Colon (tissue), 2 donors: ENCODE results near the gene CLCN6.

Experiments used
- FAIRE-seq: peaks from 2 replicates; lab custom pipeline; 2012; peaks lifted over from hg19 to GRCh38; lab: Jason Lieb, UNC
- donor health status: control.
- donor health status: control.

CLCN6 gene

DNA sequence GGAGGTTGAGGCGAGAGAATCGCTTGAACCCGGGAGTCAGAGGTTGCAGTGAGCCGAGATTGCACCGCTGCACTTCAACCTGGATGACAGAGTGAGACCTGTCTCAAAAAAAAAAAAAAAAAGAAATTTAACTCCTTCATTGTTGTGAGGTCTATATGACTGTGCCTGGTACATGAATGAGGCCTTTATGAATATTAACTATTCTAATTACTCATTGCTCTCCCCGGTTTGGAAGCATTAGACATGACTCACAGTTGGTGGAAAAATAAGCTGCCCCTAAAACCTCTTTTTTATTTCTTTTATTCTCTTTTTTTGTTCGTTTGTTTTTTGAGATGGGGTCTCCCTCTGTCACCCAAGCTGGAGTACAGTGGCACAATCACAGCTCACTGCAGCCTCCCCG lies 49.4 kb downstream of the CLCN6 start:
- FAIRE-seq, result no peak

DNA sequence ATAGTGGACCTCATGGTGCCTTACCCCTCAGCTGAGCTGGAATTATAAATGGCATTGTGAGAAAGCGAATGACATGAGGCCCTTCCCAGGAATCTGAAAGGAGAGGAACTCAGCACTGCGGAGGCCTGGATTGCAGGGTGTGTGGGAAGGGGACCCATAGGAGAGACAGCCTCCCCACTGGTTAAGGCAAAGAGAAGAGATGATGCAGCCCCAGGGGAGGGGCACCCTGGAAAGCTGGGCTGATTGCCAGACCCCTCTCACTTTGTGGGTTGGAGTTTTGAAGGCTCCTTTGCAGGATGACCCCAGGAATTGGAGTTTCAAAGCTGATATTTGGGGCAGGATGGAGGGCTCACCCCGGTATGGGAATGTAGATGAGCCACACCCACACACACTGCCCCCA lies 50.7 kb downstream of the CLCN6 start:
- FAIRE-seq, result no peak

DNA sequence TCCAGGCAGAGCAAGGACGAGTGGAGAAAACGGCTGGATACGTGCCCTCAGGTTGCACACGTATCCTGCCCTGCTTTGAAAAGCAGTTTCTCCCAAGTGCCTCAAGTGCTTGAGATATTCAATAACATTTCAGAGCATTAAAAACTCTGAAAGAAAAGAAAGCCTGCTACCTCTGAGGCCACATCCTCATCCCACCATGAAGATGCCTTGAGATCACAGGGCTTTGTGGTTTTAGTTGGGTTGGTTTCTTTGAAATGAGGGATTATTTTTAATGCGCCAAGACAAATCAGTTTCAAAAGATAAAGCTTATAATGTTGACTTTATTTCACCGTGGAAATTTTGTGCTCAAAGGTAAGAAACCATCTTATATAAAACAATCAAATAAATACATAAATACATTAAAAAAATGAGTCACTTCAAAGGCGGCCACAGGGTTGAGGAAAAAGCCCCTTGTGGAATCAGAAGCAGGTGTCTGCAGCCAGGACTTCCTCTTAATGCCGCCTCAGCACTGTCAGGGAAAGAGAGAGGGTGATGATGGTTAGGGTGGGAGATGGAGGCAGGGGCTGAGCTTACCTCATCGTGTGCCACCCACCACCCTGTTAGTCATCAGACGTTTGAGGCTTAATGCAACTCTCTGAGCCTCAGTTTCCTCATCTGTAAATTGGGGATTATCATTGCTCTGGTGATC lies 51.3 kb downstream of the CLCN6 start:
- no peak for FAIRE-seq

DNA sequence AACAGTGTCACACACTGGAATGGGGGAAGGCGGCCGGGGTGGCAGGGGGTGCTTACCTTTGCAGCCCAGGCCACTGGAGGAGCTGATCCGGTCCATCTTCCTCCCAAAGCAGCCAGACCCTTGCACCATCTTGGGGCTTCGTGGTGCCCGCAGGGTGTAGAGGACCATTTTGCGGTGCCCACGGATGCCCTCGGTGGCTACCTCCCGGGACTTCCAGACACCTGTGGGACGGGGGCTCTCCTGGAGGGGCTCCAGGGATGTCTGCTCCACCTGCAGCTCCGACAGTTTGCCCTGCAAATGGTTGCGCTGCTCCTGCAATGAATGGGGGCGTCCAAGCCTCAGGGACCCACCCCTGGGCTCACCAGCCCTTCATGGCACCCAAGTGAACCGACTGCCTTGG lies 52.2 kb downstream of the CLCN6 start:
- FAIRE-seq, result no peak

DNA sequence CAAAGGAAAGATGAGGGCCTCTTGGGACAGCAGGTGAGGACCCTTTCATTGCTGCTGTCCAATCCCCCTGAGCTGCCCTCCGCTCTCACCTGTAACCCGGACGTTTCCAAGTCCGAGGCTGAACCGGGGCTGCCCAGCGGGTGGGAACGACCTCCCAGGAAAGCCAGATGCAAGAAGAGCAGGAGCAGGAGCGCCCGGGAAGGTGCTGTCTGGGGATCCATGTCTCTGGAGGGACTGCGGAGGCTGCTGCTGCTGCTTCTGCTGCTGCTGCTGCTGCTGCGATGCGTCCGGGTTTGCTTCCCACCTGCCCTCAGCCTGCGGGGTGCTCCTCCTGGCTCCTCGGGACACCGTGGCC lies 52.6 kb downstream of the CLCN6 start, which contains the start of gene NPPB:
Gene NPPB, minus strand, starts transcription at position 333 of the 355 bp plus-strand sequence. Its CDS starts 112 bp downstream, at position 221.
- no peak for FAIRE-seq

DNA sequence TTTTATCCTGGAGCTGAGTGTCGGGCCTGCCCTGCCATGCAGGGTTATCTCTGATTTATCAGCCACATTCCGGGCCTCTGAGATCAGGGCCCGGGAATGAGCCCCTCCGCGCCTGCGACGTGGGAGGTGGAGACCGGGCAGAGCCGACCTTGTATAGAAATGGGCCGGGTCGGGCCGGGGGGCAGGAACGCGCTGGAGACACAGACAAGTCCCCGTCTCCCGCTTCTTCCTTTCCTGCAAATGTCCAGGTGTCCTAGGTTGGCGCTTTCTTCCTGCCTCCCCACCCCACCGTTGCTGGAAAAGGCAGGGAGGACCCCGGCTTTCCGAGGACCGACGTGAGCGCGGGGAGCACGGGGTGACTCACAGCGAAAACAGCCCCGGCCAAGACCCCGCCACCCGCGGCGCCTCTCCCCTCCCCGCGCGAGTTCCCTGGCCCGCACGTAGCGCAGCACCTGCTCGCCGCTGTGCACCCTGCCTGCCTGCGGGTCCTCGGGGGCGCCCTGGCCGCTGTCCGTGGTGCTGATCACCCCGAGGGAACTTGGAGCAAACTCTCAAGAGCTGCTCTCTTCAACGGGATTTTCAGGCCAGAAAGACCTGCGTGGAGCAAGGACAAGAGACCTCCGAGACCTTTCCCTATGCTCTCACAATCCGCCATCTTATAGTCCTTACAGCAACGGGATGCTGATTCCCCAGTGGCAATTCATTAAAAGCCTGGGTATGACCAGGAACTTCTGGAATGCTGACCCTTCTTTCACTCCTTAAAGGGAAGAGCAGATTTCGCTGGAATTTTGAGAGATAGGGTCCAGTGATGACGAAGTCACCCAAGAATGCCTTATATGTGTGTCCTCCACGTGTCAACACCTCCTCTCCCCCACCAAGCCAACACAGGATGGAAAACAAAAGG lies 53.2 kb downstream of the CLCN6 start:
- FAIRE-seq, result no peak

DNA sequence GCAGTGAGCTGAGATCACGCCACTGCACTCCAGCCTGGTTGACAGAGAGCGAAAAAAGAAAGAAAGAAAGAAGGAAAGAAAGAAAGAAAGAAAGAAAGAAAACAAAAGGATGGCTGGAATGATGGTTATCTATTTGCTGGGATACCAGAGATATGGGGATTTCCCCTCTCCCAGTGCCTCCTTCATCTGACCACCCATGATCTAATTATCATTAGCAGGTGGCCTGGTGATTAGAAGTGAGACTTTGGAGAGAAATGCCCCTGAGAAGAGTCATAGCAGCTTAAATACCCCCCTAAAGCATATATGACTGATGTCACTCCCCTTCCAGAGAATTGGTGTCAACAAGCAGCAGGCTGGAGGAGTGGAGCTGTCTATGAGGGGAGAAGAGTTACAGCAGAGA lies 54.1 kb downstream of the CLCN6 start:
- no peak for FAIRE-seq

DNA sequence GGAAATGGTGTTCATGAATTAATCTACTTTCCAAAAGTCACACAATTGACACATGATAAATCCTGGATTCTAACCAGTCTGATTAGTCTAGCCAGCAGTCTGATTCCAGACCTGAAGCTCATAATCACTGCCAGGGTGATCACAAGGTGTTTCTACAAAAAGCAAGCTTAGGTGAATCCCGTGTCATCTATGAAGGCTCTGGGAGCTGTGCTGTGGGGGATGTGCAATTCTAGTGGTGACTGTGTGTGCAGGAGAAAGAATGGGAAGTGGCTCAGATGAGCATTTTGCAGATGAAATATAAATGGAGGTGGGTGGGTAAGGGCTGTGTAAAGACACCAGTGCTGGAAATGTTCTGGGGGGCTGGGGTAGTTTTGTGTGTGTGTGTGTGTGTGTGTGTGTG lies 54.6 kb downstream of the CLCN6 start:
- FAIRE-seq, result no peak

DNA sequence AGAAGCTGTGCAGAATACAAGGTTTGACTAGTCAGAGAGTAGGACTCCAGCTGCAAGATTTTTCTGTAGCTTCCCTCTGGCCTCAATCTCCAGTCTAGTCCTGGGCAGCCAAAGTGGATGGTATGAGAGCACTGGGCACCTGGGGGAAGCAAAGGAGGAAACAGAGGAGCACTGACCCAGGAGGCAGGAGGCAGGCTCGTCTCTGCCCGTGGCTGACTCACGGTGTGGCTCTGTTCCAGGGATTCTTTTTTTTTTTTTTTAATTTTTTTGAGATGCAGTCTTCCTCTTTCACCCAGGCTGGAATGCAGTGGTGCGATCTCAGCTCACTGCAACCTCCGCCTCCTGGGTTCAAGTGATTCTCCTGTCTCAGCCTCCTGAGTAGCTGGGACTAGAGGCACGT lies 56.9 kb downstream of the CLCN6 start:
- FAIRE-seq, result no peak

DNA sequence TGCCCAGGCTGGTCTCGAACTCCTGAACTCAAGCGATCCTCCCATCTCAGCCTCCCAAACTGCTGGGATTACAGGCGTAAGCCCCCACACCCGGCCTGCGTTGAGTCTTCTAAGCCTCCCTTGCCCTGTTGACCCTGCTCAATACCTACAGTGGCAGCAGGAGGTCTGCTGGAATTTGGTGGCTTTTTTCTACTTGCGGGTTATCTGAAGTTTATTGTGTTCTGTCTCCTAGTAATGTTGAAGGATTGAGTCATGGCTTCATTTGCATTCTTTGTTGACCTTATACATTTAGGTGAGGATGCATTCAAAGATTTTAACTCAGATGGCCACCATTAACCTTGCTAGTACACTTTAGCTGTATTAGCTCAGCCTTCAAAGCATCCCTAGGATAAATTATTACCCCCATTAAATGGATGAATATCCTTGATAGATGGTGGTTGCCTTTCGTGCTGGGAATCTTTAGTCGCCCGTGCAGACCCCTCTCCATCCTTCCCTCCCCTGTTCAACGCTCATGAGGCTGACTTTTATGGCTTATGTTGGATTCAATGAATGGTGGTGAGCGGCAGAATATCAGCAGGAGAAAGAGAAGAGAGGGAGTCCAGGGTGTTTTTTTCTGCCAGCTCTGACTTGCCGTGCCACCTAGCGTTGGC lies 62.5 kb downstream of the CLCN6 start:
- no peak for FAIRE-seq

DNA sequence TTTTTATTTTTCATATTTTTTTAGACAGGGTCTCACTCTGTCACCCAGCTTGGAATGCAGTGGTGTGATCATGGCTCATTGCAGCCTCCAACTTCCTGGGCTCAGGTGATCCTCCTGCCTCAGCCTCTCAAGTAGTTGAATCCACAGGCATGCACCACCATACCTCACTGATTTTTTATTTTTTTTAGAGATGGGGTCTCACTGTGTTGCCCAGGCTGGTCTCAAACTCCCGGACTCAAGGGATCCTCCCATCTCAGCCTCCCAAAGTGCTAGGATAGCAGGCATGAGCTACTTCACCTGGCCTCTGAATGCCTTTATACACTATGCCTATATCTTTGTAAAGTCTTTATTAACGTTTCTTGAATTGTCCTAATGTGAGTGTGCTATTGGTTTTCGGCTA lies 63.1 kb downstream of the CLCN6 start:
- no peak for FAIRE-seq

DNA sequence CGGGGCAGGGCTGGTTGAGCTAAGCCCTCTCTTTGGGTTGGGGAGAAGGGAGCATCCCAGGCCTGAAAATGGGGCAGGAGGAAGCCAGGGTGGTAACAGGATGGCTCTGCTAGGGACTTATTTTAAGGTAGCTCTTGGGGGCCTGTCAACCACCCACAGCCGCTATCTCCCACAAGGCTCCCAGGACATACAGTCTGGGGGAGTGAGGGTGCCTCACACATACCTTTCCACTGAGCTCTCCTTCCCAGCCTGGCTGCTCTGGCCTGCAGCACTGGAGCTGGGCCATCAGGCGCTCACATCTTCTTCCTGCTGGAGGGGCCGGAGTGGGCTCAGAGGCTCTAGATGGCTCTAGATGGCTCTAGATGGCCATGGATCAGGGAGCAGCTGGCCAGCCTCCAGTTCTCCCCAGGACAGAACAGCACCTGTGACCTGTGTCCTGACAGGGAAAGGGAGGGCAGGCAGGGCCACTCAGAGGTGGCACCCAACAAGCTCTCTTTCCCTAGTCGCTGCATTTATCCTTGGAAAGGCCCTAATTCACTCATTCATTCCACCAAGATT lies 63.7 kb downstream of the CLCN6 start:
- no peak for FAIRE-seq

DNA sequence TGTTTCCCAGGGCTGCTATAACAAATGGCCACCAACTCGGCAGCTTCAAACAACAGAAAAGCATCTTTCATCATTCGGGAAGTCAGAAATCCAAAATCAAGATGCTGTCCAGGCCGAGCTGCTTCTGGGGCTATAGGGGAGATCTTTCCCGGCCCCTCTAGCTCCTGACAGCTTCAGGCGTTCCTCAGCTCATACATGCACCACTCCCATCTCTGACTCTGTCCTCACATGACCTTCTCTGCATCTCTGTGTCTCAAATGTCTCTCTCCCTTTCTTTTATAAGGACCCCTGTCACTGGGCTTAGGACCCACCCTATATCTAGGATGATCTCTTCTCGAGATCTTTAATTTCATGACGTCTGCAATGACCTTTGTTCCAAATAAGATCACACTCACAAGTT lies 66.6 kb downstream of the CLCN6 start:
- FAIRE-seq, result no peak

DNA sequence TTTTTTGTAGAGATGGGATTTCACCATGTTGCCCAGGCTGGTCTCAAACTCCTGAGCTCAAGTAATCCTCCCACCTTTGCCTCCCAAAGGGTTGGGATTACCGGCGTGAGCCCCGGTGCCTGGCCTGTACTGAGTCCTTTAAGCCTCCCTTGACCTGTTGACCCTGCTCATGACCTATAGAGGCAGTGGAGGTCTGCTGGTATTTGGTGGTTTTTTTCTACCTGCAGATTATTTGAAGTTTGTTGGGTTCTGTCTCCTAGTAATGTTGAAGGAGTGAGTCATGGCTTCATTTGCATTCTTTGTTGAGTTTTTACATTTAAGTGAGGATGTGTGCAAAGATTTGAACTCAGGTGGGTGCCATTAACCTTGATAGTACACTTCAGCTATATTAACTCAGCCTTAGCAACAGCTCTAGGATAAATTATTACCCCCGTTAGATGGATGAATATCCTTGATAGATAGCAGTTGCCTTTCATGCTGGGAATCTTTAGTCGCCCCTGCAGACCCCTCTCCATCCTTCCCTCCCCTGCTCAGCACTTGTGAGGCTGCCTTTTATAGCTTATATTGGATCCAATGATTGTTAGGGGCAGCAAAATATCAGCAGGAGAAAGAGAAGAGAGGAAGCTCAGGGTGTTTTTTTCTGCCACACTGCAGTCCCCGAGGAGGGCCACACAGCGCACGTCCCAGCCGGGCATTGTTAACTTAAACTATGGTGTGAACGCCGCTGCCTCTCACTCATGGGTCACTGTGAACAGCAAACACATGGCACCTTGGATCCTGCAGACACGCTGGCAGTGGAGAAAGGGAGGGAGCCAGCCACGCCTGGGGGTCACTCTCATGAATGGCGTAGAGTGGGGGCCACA lies 67.6 kb downstream of the CLCN6 start:
- FAIRE-seq, result no peak

DNA sequence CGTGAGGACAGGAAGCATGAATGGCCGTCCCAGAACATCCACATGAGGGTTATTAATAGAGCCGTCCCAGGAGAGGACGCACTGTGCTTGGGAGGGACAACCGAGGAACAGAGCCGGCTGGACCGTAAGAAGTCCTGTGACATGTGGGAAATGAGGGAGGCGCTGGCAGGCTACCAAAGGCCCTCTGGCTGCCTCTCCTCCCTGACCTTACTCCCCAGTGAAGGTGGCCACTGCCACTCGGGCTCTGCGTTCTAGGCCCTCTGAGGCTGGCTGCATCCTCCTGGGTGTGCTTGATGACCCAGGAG lies 68.2 kb downstream of the CLCN6 start:
- no peak for FAIRE-seq

DNA sequence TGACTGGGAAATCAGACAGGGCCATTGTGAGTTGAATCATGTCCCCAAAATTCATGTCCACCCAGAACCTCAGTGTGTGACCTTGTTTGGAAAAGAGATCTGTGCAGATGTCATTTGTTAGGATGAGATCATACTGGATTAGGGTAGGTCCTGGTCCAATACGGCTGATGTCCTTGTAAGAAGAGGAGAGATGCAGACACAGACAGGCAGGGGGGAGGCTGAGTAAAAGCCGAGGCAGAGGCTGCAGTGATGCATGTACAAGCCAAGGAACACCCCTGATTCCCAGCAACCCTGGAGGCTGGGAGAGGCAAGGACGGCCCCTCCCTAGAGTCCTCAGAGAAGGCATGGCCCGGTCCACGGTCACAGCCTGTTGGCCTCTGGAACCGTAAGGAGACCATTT lies 68.6 kb downstream of the CLCN6 start:
- FAIRE-seq, result no peak

DNA sequence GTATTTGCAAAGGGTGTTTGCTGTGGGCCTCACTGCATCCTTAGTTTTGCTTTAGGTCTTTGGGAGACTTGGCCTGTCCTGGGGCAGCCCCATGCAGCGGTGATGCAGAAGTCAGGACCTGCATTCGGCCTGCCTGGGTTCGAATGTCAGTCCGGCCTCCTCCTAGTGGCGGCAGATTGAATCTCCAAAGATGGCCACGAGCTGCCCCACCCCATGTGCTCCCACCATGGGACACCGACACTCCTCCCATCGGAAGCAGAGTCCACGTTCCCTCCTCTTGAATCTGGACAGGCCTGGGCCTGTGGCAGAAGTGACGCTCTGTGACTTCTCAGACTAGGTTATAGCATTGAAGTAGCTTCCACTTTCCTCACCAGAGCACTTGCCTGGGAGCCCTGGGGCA lies 69.1 kb downstream of the CLCN6 start:
- FAIRE-seq, result no peak

DNA sequence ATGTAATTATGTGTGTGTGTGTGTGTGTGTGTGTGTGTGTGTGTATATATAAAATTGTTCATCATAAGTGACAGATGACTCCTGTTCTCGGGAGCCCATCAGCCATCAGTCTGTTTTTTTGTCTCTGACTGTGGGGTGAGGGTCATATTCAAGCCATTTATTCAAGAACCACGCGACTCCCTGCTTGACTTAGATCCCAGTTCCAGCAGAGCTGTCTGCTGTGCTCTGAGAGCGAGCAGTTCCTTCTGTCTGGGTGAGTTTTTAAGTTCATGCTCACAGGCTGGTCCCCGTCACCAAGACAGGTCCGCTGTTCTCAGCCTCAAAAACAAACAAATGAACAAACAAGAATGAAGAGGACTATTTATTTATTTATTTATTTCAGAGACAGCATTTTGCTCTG lies 71.1 kb downstream of the CLCN6 start:
- no peak for FAIRE-seq

DNA sequence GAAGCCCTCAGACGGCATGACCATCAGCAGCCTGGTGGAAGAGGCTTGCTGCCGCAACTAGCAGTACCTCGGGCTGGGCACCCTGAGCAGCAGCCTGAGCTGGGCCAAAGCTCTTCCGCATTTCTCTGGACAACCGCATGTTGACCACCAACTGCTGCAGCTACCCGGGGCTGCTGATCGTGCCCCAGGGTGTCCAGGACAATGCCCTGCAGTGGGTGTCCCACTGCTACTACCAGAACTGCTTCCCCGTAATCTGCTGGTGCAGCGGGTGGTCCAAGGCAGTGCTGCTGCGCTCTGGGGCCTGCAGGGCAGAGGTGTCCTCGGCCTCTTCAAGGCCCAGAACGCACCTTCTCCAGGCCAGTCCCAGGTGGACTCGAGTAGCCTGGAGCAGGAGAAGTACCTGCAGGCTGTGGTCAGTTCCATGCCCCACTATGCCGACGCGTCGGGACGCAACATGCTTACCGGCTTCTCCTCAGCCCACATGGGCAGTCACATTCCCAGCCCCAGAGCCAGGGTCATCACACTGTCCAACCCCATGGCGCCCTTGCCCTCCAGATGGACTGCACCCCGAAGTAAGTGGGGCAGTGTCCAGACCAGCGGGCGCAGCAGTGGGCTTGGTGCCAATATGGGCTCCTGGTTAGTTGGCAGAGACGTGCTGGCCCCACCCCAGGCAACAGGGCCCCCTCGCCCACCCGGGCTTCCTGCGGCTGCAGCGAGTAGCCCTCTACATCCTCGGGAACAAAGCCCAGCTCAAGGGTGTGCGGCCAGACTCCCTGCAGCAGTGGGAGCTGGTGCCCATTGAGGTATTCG lies 72.3 kb downstream of the CLCN6 start:
- FAIRE-seq, result no peak

DNA sequence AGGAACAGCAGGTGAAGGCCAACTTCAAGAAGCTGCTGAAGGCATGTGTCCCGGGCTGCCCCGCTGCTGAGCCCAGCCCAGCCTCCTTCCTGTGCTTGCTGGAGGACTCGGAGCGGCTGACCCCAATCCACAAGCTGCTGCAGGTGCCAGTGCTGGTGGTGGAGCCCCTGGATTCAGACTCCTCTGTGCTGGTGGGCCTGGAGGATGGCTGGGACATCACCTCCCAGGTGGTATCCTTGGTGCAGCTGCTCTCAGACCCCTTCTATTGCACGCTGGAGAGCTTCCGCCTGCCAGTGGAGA lies 72.8 kb downstream of the CLCN6 start:
- FAIRE-seq, result no peak
